ENCODE measurements around the gene TMEM79. TPM values are rescaled to one million over a fixed set of nuclear protein-coding genes. Genes with fewer than 3 reads are reported as not detected.

Gene TMEM79
- total RNA-seq, 2 donors from 2014 or later = 2.9 to 7.0 TPM

DNA sequence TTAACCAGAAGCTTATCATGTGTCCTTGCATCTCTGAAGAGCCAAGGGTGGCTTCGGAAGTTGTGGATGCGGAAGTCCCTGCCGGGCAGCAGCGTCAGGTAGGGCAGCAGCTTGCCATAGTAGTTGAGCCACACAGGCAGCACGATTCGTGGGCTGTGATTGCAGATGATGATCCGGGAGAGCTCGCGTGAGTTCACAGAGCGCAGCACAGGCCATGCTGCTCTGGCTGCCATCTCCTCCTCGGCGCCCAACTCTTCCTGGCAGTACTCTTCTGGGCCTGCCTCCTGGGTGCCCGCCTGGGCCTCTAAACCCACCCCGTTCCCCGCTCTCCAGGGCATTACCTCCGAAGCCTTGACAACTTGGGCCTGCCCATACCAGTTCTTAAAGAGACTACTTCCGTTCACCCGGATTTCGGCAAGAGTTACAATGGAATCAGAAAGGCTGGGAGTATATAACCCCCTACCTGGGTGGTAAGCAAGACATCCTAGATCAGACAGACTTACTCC is 14.8 kb downstream of the TMEM79 start, which contains the start of gene VHLL:
VHLL (minus strand) TSS at position 456 of the 506 bp plus-strand sequence; CDS start at position 338, 118 bp downstream.
- Histone ChIP-seq H3K4me1 (peaks cover 5% of the 10 kb centered on the region), H3K9ac (ENCODE audit: low read depth in 2 of 2, low read length in 2 of 2) (no peak within 1 kb of the TSS), H3K27me3 (no peaks in the 10 kb centered on the region), H3K9me3 (no peaks in the 10 kb centered on the region), H3K27ac (no peak within 1 kb of the TSS), H3K4me3 (no peak within 1 kb of the TSS), H3K36me3 (no peaks in the 10 kb centered on the region)
- DNase-seq = no peak
- TF ChIP-seq CTCF (IDR thresholded peaks at IDR 0.05) = no peak
- intact Hi-C loops (cut with DNase I) = no loop called here

DNA sequence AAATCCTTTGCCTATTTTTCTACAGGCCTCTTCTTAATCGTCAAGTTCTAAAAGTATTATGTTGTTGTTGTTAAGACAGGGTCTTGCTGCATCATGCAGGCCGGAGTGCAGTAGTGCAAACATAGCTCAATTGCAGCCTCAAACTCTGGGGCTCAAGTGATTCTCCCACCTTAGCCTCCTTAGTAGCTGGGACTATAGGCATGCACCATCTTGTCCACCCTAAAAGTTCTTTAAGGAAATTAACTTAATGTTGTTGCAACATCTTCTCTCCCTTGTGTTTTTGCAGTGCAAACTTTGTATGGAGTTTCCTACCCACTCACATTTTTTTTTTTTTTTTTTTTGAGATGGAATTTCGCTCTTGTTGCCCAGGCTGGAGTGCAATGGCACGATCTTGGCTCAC is 19.1 kb downstream of the TMEM79 start:
- TF ChIP-seq CTCF (IDR thresholded peaks at IDR 0.05) = no peak
- no peaks in the 10 kb centered on the region for H3K36me3 ChIP-seq
- DNase-seq = no peak
- H3K9me3 ChIP-seq = no peaks in the 10 kb centered on the region
- H3K4me1 ChIP-seq = no peaks in the 10 kb centered on the region
- no peaks in the 10 kb centered on the region for H3K27me3 ChIP-seq
- intact Hi-C loops (cut with DNase I) = no loop called here
- H3K4me3 ChIP-seq = no peak overlapping the region
- no peak overlapping the region for H3K9ac ChIP-seq (ENCODE audit: low read depth in 2 of 2, low read length in 2 of 2)
- no peak overlapping the region for H3K27ac ChIP-seq

DNA sequence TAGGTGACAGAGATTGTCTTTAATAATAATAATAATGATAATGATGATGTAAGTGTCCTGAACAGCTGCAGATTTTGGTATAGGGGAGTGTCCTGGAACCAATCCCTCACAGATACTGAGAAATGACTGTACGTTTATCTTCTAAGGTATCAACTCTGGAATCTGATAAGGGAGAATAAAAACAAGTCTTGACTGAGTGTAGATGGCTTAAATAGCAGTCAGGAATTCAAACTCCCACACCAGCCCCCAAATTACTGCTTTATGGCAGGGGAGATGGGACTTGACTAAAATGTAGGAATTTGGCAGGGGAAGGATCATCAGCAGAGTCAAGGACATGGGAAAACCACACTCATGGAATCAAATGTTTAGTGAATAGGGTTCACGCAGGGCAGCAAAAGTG is 21.1 kb downstream of the TMEM79 start:
- H3K9me3 ChIP-seq = no peaks in the 10 kb centered on the region
- H3K27me3 ChIP-seq = no peaks in the 10 kb centered on the region
- H3K4me3 ChIP-seq = no peak overlapping the region
- TF ChIP-seq CTCF (IDR thresholded peaks at IDR 0.05) = no peak
- peaks cover 5% of the 10 kb centered on the region for H3K36me3 ChIP-seq
- no peaks in the 10 kb centered on the region for H3K4me1 ChIP-seq
- DNase-seq = no peak
- intact Hi-C loops (cut with DNase I) = no loop called here
- no peak overlapping the region for H3K9ac ChIP-seq (ENCODE audit: low read depth in 2 of 2, low read length in 2 of 2)
- H3K27ac ChIP-seq = no peak overlapping the region

GRCh38 chr1:156308078-156308477 is 24.0 kb downstream of the TMEM79 start:
- H3K4me3 ChIP-seq = no peak overlapping the region
- no peak overlapping the region for H3K27ac ChIP-seq
- no peaks in the 10 kb centered on the region for H3K27me3 ChIP-seq
- no peak for TF ChIP-seq CTCF (IDR thresholded peaks at IDR 0.05)
- no peak overlapping the region for H3K9ac ChIP-seq (ENCODE audit: low read depth in 2 of 2, low read length in 2 of 2)
- no peaks in the 10 kb centered on the region for H3K4me1 ChIP-seq
- intact Hi-C loops (cut with DNase I) = no loop called here
- no peaks in the 10 kb centered on the region for H3K9me3 ChIP-seq
- no peak for DNase-seq
- peaks cover 18% of the 10 kb centered on the region for H3K36me3 ChIP-seq

- intact Hi-C loops (cut with DNase I) = no loop called here
- TF ChIP-seq CTCF (IDR thresholded peaks at IDR 0.05) = no peak
- H3K36me3 ChIP-seq = peaks cover 18% of the 10 kb centered on the region
- H3K4me1 ChIP-seq = no peaks in the 10 kb centered on the region
- no peaks in the 10 kb centered on the region for H3K27me3 ChIP-seq
- no peak for DNase-seq
- H3K27ac ChIP-seq = no peak overlapping the region
- no peak overlapping the region for H3K9ac ChIP-seq (ENCODE audit: low read depth in 2 of 2, low read length in 2 of 2)
- H3K9me3 ChIP-seq = no peaks in the 10 kb centered on the region
- no peak overlapping the region for H3K4me3 ChIP-seq
These were observed 26.8 kb downstream of the TMEM79 start for GRCh38 chr1:156310962-156311361.
